Adrenal gland (tissue), 12 donors: ENCODE results near the gene IL31RA. TPM values are rescaled to one million over a fixed set of nuclear protein-coding genes. Genes with fewer than 3 reads are reported as not detected.

ENCODE experiments used
- DNase-seq, 7 donors: peaks; one replicate each; pipeline ENCODE4 v3.0.0-alpha.2; 2019 to 2020
- H3K27ac ChIP-seq, 5 donors: fragments of 200-600 bp; sonication (generic) in 4 of 5; 1 replicate in 3 of 5; 2 replicates in 2 of 5; pipeline versions ENCODE4 v1.5.1 to v1.8.0; 2016 to 2020; ENCODE audit warnings: mild to moderate bottlenecking in 1 of 5
- H3K27me3 ChIP-seq: fragments of 200-600 bp; 2 replicates; pipeline ENCODE4 v1.8.0; 2021
- H3K36me3 ChIP-seq, 2 donors: fragments of 200-600 bp; replicated peaks in 1 of 2; 1 replicate in 1 of 2; 2 replicates in 1 of 2; pipeline versions ENCODE4 v1.5.1 to v1.8.0; 2018 to 2022
- H3K4me1 ChIP-seq, 2 donors: fragments of 200-600 bp; replicated peaks in 1 of 2; 1 replicate in 1 of 2; 2 replicates in 1 of 2; pipeline versions ENCODE4 v1.5.1 to v1.8.0; 2018 to 2021
- H3K4me3 ChIP-seq, 4 donors: fragments of 200-600 bp; sonication (generic) in 3 of 4; one replicate each; pipeline ENCODE4 v1.5.1; 2016 to 2018
- H3K9me3 ChIP-seq, 3 donors: fragments of 200-600 bp; sonication (generic) in 1 of 3; replicated peaks in 1 of 3; 1 replicate in 2 of 3; 2 replicates in 1 of 3; pipeline versions ENCODE4 v1.5.1 to v1.8.0; 2016 to 2021
- POLR2A ChIP-seq, 2 donors: fragments of 450-650 bp; IDR thresholded peaks; one replicate each; pipeline ENCODE4 v1.6.1; 2017; ENCODE audit warnings: antibody characterized with exemption in 2 of 2, mild to moderate bottlenecking in 2 of 2, moderate library complexity in 1 of 2
- WGBS, 4 donors: extraction: QIAGEN DNeasy Blood & Tissue Kit in 2 of 4; methylation state at CpG; one replicate each; pipeline versions ENCODE4 v1.1.5 to v1.1.7; 2013 to 2017; 5-methylcytosine and 5-hydroxymethylcytosine counted together
- intact Hi-C, 2 donors: fragments of 100-400 bp; cut with DNase I; formaldehyde crosslinking; loops; one replicate each; pipeline versions ENCODE4 v1.14.1 to v1.15.0; 2022 to 2023
- polyA plus RNA-seq, 3 donors: library from polyadenylated mRNA; stranded (reverse); fragments of 200-250 nt in 2 of 3; fragments of 350-450 nt in 1 of 3; fragmentation: Illumina TruSeq in 1 of 3; extraction: RNeasy Lipid Tissue Mini Kit (QIAGEN cat#74804) in 1 of 3; gene quantifications; one replicate each; pipeline ENCODE4 v1.2.3, GENCODE V29; 2013 to 2014
- total RNA-seq, 9 donors: library from RNA; depleted of rRNA in 4 of 9; stranded (reverse); fragments of >200 nt in 4 of 9; fragments of 120-200 nt in 1 of 9; fragmentation: NEBNext Ultra II Directional in 1 of 9; extraction: Animal tissue kit (Norgen Biotek cat#: 25700) in 1 of 9; gene quantifications; one replicate each; pipeline versions ENCODE4 v1.1.0 to v1.2.4, GENCODE V29; 2013 to 2023
- TF ChIP-seq, protein P1 (sequence below), 6 experiments: fragments of 450-650 bp in 4 of 6; fragments of 200-600 bp in 2 of 6; sonication (generic) in 1 of 6; IDR thresholded peaks; 1 replicate in 5 of 6; 2 replicates in 1 of 6; pipeline versions ENCODE4 v1.5.1 to v1.8.0; 2016 to 2021; ENCODE audit warnings: antibody characterized with exemption in 6 of 6, mild to moderate bottlenecking in 2 of 6, moderate library complexity in 1 of 6
- donor health status: healthy with polysubstance abuse.
- donor health status: Bipolar disorder and iron deficiency.
- donor health status: DM: yes; HTN: yes; CAD: no.
- donor health status: DM: no; HTN: no; CAD: no.
- donor health status: DM: no; HTN: no; CAD: no.
- donor health status: DM: yes; HTN: yes; CAD: no.

IL31RA gene
- total and polyA plus RNA-seq, 12 donors: 0.05 to 0.61 TPM; not detected in 10

GRCh38 chr5:55820488-55820887 is 30.7 kb upstream of the IL31RA start:
- Histone ChIP-seq H3K9me3 (no peaks in the 10 kb centered on the region), H3K27me3 (peaks cover 43% of the 10 kb centered on the region), H3K36me3 (no peaks in the 10 kb centered on the region), H3K4me1 (peaks cover 0 to 6% of the 10 kb centered on the region in 2 donors), H3K4me3 (no peak overlapping the region), H3K27ac (no peak overlapping the region)
- WGBS, 4 donors: 85 to 91% (median 90%) methylated on average over 6 of the region's 6 CpGs
- intact Hi-C loops: no loop called here
- TF ChIP-seq POLR2A (IDR thresholded peaks at IDR 0.05): no peak
- DNase-seq: no peak

DNA sequence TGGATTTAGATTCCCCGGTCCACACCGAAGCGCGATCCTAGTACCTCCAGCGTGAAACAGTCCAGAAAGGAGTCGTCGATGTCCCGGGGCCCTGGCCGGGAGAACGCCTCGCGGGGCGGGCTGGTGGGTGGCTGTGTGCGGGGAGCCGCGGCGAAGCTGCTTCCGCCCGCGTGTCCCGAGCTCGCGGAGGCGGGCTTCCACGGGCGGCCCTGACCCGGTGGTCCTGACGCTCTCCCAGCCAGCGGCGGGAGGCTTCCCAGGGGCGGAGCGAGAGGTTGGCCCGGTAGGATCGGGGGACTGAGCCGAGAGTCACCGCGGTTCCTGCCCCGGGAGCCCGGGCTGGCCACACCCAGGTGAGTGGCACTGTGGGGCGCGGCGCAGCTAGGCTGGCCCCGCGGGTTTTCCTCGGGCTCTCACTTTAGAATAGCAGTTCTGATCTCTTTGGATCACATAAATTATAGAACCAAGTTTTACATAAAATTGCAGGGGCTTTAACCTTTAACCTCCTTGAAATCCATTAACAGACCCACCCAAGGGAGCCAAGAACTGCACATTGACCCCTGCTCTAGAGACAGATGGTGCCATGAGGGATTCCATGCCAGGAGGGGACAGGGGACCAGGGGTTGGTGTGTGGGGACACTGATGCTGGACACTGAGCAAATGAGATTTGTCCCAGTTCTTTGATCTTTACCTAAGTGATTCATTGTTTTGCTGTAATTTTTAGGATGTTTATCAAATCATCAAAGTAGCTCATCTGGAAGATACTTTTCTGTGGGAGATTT is 29.2 kb upstream of the IL31RA start:
- intact Hi-C loops: no loop called here
- H3K4me1 ChIP-seq: peaks cover 0 to 6% of the 10 kb centered on the region in 2 donors
- H3K27ac ChIP-seq: no peak overlapping the region
- H3K36me3 ChIP-seq: no peaks in the 10 kb centered on the region
- DNase-seq: peak in 4 of 7 donors; percentile 10 to 20 (median 14)
- TF ChIP-seq, protein P1, sequence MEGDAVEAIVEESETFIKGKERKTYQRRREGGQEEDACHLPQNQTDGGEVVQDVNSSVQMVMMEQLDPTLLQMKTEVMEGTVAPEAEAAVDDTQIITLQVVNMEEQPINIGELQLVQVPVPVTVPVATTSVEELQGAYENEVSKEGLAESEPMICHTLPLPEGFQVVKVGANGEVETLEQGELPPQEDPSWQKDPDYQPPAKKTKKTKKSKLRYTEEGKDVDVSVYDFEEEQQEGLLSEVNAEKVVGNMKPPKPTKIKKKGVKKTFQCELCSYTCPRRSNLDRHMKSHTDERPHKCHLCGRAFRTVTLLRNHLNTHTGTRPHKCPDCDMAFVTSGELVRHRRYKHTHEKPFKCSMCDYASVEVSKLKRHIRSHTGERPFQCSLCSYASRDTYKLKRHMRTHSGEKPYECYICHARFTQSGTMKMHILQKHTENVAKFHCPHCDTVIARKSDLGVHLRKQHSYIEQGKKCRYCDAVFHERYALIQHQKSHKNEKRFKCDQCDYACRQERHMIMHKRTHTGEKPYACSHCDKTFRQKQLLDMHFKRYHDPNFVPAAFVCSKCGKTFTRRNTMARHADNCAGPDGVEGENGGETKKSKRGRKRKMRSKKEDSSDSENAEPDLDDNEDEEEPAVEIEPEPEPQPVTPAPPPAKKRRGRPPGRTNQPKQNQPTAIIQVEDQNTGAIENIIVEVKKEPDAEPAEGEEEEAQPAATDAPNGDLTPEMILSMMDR (IDR thresholded peaks at IDR 0.05): no peak
- no peak for TF ChIP-seq POLR2A (IDR thresholded peaks at IDR 0.05)
- peaks cover 44% of the 10 kb centered on the region for H3K27me3 ChIP-seq
- H3K9me3 ChIP-seq: no peaks in the 10 kb centered on the region
- WGBS, 4 donors: 5 to 25% (median 14%) methylated on average over 14 to 45 of the region's 45 CpGs
- H3K4me3 ChIP-seq: peak overlapping the region in 1 of 4 donors; percentile 40

DNA sequence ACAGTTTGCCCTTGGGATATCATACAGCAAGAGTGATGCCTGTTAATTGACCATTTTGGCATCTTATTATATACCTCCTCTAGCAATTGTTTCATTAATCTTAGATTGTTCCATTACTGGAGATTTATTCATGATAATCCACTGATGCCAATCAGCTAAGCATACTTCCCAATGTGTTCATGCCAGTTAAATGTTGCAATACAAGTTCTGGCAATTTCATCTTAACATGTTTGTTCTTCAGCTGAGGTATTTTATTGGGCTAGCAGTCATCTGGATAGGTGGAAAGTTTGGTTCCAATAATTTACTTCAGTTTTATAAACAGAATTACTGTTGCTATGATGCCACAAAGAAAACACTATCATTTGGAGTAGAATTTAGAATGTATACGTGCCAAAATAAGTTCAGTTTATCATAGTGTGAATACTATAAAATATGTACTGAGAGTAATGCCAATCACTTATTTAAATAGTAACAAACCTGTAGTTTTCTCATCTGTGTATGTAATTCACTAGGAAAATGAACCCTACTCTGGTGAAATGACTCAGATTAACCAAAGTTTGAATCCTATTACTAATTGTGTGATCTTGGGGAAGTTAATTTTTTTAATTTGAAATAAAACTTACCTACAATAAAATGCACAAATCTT is 27.9 kb upstream of the IL31RA start:
- no peak overlapping the region for H3K4me3 ChIP-seq
- no peaks in the 10 kb centered on the region for H3K36me3 ChIP-seq
- no peaks in the 10 kb centered on the region for H3K9me3 ChIP-seq
- DNase-seq: no peak
- intact Hi-C loops: no loop called here
- peaks cover 0 to 6% of the 10 kb centered on the region in 2 donors for H3K4me1 ChIP-seq
- no peak overlapping the region for H3K27ac ChIP-seq
- no peak for TF ChIP-seq POLR2A (IDR thresholded peaks at IDR 0.05)
- TF ChIP-seq, protein P1 (IDR thresholded peaks at IDR 0.05): no peak
- peaks cover 44% of the 10 kb centered on the region for H3K27me3 ChIP-seq
- WGBS, 4 donors: 76 to 91% (median 84%) methylated on average over 1 of the region's 1 CpG

- no peak for DNase-seq
- no peak overlapping the region for H3K4me3 ChIP-seq
- no peaks in the 10 kb centered on the region for H3K9me3 ChIP-seq
- H3K4me1 ChIP-seq: no peaks in the 10 kb centered on the region
- intact Hi-C loops: no loop called here
- peaks cover 6% of the 10 kb centered on the region for H3K27me3 ChIP-seq
- no peak overlapping the region for H3K27ac ChIP-seq
- H3K36me3 ChIP-seq: no peaks in the 10 kb centered on the region
- TF ChIP-seq POLR2A (IDR thresholded peaks at IDR 0.05): no peak
- TF ChIP-seq, protein P1 (IDR thresholded peaks at IDR 0.05): no peak
- 77 to 90% (median 82%) methylated on average over 3 of the region's 3 CpGs for WGBS, 4 donors
Observed at GRCh38 chr5:55829956-55830355, 21.2 kb upstream of the IL31RA start.
